ENCODE results near the gene ZBTB21.
A peak's percentile ranks its signal among the peaks of the same experiment; 100 is the strongest.
"Not testable (repeated sequence)": the region's sequence is repeated elsewhere in the genome, so short reads cannot be mapped to it uniquely, and the experiment has no call there.

ZBTB21 gene

DNA sequence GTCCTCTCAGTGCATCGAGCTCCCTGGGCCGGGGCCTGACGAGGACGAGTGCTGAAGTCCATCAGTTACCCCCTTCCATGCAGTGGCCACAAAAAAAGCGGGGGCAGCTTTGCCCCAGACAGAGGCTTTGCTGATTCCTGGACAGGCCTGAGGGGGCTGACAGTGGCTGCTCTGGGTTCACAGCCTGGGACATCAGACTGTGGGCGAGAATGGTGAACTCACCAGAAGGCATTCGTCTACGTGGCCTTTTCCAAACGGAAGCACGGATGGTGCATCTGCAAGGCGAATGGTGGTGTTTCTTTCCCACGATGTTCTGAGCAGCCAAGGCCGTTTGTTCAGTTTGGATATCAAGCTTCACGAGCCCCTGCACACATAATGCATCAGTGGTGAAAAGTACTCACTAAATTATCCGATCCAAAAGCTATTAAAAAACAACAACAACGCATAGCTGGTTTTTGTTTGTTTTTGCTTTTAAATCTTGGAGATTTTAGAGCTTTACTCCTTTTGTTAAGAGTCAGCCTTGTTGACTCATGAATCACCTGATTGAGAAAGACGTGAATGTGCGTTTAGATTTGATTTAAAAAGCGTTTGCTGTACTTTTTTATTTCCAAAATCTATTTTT, 6.3 kb upstream of the ZBTB21 start:
- no peak for DNase-seq

DNA sequence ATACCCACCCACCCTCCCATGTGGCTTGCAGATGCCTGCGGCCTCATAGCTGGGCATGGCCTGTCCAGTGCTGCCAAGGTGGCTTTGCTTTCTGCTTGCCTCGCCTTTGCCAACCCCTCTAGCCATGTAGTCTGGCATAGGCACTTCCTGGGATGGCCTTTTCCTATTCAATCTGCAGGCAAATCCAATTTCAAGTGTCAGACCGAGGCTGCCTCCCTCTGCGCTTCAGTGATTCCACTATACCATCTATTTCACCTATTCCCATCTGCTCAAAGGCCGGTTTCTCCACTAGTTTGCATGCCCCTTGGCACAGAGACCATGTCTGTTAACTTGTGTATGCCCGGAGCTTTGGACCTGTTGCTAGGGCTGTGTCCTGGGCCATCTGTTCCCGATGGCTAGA, 3.8 kb upstream of the ZBTB21 start:
- no peak for DNase-seq

DNA sequence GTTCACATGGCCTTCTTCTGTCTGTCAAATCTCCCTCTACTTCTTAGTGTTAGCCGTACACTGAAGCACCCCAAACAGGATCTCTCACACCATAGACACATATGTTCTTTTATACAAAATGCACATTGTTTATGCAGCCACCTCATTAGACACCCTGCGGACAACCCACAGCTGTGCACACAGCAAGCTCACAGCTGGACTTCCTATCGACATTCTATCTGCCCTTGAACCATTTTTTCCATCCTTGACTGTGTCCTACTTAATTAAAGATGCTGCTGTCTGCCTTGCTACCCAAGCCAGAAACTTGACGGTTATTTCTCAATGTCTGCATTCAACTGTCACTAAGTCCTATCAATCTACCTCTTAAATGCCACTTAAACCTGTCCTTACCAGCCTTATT, 3.2 kb upstream of the ZBTB21 start:
- DNase-seq = peak; percentile 16

DNA sequence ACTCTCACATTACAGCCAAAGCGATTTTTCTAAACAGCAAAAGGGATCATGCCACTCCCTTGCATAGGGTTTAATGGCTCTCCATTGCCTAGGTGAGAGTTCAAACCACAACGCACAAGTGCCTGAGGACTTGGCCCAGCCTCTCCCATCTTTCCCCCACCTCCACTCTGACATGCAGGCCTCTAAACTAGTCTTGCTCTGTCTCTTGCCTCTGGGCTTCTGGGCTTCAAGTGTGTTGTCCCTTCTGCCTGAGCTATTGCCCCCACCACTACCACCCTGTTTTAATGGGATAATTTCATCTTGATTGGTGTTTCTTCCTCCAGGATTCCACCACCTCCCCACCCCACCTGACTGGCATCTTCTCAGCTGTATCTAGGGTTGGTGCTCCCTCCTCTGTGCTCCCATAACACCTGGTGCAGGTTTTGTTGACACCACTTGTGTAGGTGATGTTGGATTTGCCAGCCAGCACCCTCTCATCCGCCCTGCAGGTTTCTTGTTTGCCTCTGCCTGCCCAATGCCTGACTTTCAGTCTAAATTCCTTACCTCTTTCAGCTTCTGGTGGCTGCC, 2.7 kb upstream of the ZBTB21 start:
- no peak for DNase-seq

DNA sequence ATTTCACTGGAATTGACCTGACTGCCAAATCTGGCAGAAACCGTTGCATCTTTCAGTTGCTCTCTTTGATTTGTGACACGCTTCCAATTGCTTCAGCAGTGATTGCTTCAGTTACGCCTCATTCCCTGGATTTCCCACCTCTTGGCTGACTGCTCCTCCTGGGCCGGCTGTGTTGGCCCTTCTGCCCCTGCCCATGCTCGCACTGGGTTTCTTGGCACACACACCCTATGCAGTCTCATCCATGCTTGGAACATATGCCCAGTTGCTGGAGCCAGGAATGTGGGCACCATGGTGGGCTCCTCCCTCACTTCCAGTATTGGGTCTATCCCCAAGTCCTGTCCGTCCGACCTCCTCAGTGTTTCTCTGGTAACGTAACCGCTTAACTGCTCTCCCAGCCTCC, 2.2 kb upstream of the ZBTB21 start:
- DNase-seq = no peak

DNA sequence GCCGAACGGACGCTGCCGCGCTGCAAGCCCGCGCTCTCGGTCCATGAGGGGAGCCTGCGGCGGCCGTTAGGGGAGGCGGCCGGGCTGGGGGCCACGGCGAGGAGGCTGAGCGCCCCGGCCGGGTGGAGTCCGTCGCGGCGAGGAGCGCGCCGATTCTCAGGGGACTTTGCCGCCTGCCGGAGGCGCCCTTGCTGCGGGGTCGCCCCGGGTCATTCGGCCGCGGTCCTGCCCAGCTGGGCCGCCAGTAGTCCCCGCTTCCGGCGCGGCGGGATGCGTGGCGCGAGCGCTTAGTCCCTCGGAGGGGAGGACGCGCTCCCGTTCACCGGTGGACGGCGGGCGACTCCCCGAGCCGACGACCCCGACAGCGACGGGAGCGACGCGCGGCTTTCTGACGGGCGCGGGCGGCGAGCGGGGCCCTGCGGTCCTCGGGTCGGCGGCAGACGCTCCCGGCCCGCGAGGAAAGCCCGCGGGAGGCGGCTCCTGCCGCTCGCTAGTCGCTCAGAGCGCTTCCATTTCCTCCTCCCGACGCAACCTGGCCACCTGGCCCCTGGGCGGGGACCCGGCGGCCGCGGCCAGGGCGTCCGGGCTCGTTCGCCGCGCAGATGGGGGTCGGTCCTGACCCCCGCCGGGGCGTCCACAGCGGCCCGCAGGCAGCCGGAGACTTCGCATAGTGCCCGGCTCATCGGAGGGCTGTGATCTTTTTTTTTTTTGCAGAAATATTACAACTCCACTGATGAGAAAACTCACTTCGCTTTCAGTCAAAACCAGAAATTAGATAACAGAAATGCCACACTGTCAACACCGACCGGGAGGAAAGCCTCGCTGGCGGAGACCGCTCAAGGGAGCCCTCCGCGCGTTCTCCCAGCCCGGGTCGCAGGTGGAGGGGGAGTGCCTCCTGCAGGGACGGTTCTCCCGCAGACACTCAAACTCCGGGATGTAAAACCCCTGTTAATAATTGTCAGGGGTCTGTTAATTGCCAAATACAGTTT, 641 bp upstream of the ZBTB21 start:
- peak; percentile 21 for DNase-seq

DNA sequence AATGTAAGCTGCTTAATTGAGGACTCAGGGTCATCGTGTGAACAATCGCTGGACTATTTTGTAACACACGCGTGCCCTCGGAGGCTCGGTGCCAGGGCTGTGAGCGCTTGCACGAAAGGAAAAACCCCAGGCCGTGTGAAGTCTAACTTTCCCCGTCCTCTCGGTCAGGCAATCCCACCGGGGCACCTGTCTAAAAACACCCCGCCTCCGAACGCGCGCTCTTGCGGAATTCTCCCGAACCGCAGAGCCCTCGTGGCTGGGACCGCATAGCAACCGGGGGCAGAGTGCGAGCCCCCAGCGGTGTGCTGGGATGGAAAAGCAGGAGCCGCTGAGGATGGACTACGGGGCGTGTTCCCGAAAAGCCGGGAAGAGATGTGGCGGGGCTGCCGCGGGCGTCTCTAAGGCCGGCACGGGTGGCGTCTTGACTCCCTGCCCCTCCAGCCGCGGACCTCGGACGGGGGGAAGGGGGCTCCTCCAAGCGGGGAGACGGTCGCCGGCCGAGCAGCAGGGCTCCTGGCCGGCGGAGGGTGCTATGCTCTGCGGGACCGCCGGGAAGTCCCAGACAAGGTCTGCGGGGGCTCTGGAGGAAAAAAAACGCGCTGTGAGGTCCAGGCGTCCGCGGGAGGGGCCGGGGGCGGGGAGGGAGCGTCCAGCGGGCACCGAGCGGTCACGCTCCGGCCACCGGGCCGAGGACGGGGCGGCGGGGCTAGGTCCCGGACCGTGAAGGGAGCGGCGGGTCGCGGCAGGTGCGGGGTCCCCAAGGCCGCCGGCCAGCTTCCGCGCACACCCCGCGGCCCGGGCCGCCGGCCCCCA, 936 bp downstream of the ZBTB21 start:
- DNase-seq = peak; percentile 31

DNA sequence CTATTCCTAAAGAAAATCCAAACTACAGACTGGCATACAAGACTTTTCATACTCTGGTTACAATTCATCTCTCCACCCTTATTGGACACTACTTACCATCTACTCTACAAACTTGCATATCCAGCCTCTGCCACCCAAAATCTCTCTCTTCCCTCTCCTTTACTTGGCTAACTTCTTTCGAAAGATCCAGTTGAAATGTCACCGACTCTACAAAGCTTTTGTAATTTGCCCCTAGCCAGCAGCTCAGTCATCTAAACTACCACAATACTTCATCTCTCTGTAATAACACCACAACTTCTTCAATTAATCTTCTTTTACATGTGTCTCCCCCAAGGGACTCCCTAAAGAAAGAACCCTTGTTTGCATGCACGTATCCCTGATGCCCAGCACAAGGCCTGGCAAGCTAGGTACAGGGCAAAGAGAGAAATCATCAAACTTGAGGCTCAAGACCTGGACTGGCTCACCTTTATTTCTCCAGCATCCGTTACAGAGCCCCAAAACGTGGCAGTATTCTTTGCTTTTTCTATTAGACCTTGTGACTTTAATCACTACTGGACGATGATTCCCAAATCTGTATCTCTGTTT, 2.7 kb downstream of the ZBTB21 start:
- no peak for DNase-seq

DNA sequence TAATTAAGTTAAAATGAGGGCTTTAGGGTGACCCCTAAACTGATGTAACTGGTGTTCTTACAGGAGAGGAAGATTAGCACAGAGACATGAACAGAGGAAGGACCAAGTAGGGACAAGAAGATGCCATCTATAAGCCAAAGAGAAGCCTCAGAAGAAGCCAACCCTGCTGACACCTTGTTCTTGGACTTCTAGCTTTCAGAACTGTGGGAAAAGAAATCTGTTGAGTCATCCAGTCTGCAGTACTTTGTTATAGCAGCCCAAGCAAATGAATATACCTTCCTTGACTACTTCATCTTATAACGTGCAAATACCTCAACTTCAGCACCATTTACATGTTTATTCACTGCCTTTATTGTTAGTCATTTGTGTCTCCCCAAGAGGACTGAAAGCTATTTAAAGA, 3.4 kb downstream of the ZBTB21 start:
- no peak for DNase-seq

DNA sequence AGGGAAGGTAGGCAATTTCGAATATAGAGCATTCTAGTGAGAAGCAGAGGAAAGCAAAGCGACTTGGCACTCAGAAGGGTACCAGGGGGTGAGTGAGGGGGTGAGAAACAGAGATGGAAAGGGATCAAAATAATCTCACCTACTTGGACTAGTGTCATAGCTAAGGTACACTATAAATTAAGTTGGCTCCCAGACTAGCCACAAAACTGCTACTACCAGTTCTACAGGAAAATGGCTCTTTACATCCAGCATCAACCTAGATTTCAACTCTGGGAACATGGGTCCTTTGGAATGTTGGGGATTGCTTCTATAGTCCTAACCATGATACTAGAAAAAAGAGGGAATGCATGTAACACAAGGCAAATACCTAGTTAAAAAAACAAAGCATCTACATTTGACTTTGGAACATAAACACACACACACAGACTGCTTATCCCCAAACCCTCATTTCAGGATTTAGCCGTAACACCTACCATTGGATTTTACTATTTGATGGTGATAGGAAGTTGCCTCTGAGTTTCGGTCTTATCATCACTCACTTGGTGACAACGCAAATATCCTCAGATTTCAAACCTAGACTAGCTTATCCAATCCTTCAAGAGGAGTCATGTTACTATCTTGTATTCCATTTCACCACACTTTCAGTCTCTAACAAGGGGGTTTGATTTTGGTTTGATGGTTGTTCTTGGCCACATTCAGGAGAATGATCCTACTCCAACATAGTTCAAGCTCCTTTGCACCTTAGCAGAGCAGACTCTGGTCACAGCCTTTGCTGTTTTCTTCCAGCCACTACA, 5.6 kb downstream of the ZBTB21 start:
- DNase-seq = no peak

DNA sequence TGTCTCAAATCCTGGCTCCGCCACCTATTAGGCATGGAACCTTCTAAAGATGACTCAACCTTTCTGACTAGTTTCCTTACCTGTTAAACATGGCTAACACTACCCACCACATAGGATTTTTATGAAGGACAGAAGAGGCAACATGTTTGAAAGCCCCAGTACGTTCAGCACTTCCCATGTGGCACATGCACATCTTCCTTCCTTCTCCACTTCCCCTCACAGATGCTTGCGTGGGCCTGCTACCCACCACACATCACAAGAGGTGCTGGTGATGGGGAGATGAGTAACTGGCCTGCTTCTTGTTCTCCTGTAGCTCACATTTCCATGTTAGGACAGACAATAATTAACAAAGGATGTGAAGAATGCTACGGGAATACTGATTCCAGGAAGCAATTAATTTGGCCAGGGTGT, 7.1 kb downstream of the ZBTB21 start:
- DNase-seq = no peak

DNA sequence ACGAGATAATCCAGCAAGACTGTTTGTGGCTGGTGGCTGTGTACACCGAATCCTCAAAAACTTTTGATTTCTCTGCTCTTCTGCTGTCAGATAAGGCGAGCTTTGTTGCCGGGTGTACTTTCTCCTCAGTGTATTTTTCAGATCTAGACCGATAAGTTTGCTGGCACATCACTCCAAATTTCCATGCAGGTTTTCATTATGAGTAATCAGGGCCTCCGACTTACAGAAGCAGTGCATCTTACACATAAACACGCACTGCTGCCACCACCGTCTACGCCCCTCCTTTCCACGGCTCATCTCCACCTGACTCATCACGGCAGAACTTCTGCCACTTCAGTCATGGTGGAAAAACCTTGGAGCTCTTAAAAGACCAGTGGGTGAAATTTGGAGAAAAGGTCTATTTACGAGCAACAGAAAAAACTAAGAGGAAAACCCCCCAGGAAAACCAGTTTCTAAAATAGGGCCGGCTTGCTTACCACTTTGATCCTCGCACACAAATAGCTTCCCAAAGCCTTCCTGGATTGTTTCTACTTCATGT, 7.7 kb downstream of the ZBTB21 start:
- no peak for DNase-seq

DNA sequence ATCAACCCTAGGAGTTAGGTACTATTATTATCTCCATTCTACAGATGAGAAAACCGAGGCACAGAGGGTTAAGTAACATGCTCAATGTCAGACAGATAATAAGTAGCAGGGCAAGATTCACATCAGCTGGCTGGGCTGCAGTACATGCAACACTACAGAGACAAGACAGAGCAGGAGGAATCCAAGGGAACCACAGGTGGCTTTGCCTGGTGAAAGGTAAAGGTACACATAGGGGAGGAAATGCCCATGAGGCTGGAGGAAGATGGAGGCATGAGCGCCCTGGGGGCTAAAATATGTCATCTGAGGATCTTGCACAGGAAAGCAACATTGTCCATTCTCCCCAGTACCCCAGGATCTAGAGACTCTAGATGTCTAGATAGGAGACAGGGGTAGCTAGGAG, 8.4 kb downstream of the ZBTB21 start:
- DNase-seq = no peak

DNA sequence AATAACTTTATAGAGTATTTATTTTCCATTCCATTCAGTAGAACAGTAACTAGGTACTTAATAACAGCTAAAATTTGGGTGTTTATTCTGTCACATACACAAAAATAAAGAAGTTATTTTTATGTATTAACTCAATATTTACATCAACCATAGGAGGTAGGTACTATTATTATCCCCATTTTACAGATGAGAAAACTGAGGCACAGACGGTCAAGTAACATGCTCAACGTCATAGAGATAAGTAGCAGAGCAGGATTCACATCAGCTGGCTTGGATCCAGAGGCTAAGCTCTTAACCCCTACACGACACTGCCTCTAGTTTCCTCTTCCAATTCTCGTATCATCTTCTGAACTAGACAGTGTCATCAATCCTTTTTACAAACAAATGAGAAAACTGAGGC, 9.3 kb downstream of the ZBTB21 start:
- no peak for DNase-seq

DNA sequence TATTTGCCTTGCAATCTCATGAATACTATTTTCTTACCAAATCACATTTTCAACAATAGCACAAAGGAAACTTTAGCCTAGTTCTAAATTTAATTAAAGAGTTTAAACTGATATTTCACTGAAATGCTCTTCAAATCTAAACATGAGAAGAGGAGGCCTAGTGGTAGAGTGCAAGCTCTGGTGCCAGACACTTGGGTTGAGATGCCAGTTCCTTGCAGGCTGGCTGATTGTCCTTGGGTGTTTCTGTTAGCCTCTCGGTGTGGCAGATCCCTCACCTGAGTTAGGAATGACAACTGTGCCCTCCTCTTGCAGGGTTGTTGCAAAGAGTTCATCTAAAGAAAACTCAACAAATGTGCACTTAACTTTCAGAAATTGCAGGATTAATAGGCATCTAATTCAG, 12.5 kb downstream of the ZBTB21 start:
- DNase-seq = no peak

DNA sequence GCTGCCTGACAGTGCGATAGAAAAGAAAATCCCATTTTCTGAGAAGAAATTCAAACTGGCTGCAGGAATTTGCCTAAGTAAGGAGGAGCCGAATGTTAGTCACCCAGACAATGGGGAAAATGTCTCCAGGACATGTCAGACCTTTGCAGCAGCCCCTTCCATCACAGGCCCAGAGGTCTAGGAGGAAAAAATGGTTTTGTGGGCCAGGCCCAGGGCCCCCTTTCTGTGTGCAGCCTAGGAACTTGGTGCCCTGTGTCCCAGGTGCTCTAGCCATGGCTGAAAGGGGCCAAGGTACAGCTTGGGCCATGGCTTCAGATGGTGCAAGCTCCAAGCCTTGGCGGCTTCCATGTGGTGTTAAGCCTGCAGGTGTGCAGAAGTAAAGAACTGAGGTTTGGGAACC, 14.6 kb downstream of the ZBTB21 start:
- DNase-seq = no peak

DNA sequence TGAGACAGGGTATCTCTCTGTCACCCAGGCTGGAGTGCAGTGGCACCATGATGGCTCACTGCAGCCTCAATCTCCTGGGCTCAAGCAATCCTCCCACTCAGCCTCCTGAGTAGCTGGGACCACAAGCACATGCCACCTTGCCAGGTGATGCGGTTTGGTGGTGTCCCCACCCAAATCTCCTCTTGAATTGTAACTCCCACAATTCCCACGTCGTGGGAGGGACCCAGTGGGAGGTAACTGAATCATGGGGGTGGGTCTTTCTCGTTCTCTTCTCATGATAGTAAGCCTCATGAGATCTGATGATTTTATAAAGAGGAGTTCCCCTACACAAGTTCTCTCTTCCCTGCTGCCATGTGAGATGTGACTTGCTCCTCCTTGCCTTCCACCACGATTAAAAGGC, 15.5 kb downstream of the ZBTB21 start:
- DNase-seq = not testable (repeated sequence)

DNA sequence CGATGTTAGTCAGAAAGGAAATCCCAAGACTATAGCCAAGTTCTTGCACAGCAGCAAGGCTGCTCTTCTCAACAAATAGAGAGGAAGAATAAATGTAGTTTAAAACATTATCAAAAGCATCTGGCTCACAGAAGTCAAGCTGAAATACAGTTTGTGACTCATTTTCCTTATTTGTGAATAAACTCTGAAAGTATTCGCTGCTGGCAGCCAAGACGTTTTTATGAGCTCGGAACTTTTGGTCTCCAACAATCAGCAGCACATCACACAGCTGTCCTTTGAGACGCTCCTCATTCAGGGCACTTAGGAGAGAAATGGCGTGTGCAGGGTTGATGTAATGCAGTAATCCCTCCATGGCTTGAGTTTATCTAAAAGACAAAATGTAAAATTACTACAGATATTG, 16.4 kb downstream of the ZBTB21 start:
- no peak for DNase-seq

DNA sequence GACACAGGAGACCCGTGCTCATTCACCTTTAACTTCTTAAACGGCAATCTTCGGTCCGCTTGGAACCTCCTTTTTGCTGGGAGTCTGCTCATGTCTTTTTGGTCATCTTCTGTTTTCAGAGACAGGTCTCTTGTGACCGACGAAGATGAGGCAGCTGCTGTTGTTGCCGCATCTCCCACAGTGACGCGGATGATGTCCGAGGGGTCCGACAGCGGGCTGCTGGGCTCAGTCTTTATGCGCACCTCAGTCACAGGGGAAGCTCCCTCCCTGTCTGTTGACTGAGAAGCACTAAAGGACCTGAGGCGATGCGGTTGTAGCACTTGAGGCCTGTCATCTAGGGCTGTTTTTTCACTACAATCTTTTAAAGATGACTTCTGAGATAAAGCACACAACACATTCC, 17.6 kb downstream of the ZBTB21 start:
- no peak for DNase-seq

DNA sequence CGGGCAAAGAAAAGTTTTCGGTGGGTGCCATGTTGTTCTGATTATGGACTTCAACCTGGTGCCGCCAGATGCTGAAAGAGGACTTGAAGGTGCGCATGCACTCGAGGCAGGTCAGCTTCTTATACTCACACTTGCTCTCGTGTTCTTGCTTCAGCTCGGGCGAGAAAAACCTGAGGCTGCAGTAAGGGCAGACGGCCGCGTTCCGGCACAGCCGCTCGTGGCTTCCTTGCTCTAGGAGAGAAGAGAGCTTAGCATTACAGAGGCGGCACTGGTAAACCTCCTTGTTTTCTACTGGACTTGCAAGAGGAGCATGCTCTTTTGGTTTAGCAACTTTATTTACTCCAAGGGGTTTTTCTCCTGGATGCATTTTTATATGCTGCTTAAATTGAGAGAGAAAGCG, 18.5 kb downstream of the ZBTB21 start:
- DNase-seq = no peak

DNA sequence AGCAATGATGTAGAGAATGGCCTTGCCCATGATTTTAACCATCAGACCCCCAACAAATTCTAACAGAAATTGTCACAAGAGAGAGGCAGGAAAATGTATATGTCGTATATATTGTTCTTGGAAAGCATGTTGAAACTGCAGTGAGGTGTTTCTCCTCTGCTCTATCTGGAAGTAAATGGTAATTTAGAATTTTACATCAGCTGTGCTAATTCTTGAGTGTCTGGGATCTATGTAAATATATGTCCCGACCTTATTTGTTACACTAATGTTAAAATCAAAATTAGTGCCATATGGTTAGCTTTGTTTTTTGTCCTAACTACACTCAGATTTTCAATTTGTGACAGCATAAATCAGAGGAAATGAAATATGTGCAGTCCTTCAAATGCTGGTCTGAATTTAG, 20.5 kb downstream of the ZBTB21 start:
- DNase-seq = no peak

DNA sequence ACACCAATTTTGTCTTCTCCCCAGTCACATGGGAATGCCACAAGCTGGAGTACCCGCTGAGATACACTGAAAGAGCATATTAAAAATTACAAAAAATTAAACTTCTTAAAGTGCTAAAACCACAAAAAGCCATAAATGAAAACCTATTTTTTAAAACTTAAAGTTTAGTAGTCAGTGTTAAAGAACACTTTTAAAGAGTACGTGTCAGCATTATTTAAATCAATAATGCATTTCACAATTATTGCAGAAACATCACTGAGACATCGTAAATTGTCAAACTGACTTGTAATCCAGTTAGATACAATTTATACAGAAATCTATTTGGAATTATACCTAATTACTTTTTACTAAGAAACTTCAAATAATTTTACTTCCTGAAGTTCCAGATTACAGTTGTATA, 22.9 kb downstream of the ZBTB21 start:
- DNase-seq = no peak
